MM.1S (cell line): Measurements from ENCODE around the gene SLC24A4.

Experiments used
- DNase-seq: peaks from one replicate; pipeline ENCODE4 v3.0.0-alpha.2; 2015
- H2AFZ ChIP-seq: fragments of 300-600 bp; sonication (generic); 2 replicates; pipeline ENCODE4 v1.6.0; 2016; ENCODE audit warnings: antibody characterized with exemption, low read length
- H3F3A ChIP-seq: fragments of 300-600 bp; sonication (generic); 2 replicates; pipeline ENCODE4 v1.6.1; 2016; ENCODE audit warnings: mild to moderate bottlenecking, antibody characterized with exemption, low read length, moderate library complexity, mixed read lengths; ENCODE audit not compliant: insufficient read depth
- H3K27ac ChIP-seq: fragments of 300-600 bp; sonication (generic); 2 replicates; pipeline ENCODE4 v1.5.1; 2016; ENCODE audit warnings: mild to moderate bottlenecking, low read length
- H3K27me3 ChIP-seq: fragments of 300-600 bp; sonication (generic); replicated peaks from 2 replicates; pipeline ENCODE4 v1.6.0; 2016; ENCODE audit warnings: low read length; ENCODE audit not compliant: insufficient read depth
- H3K36me3 ChIP-seq: fragments of 300-600 bp; sonication (generic); replicated peaks from 2 replicates; pipeline ENCODE4 v1.6.1; 2016; ENCODE audit warnings: mild to moderate bottlenecking, low read length, mixed read lengths; ENCODE audit not compliant: insufficient read depth
- H3K4me1 ChIP-seq: fragments of 300-600 bp; sonication (generic); 2 replicates; pipeline ENCODE4 v1.6.1; 2016; ENCODE audit warnings: low read length, mixed read lengths
- H3K4me2 ChIP-seq: fragments of 300-600 bp; sonication (generic); 2 replicates; pipeline ENCODE4 v1.6.0; 2016; ENCODE audit warnings: low read depth, low read length
- H3K4me3 ChIP-seq: fragments of 300-600 bp; sonication (generic); 2 replicates; pipeline ENCODE4 v1.5.1; 2016; ENCODE audit warnings: low read length, mixed read lengths
- H3K79me2 ChIP-seq: fragments of 300-600 bp; sonication (generic); 2 replicates; pipeline ENCODE4 v1.6.1; 2016; ENCODE audit warnings: mixed run types, low read length, mixed read lengths
- H3K9ac ChIP-seq: fragments of 300-600 bp; sonication (generic); 2 replicates; pipeline ENCODE4 v1.6.1; 2016; ENCODE audit warnings: low read length, mixed read lengths
- H3K9me2 ChIP-seq: fragments of 300-600 bp; sonication (generic); replicated peaks from 2 replicates; pipeline ENCODE4 v1.6.1; 2016; ENCODE audit warnings: mild to moderate bottlenecking, low read length, mixed read lengths; ENCODE audit not compliant: insufficient read depth
- H3K9me3 ChIP-seq: fragments of 300-600 bp; sonication (generic); replicated peaks from 2 replicates; pipeline ENCODE4 v1.6.1; 2016; ENCODE audit warnings: mild to moderate bottlenecking, low read length, mixed read lengths; ENCODE audit not compliant: insufficient read depth
- H4K20me1 ChIP-seq: fragments of 300-600 bp; sonication (generic); 2 replicates; pipeline ENCODE4 v1.6.1; 2016; ENCODE audit warnings: mild to moderate bottlenecking, low read length, moderate library complexity, mixed read lengths; ENCODE audit not compliant: insufficient read depth
- EZH2 ChIP-seq: fragments of 300-600 bp; sonication (generic); optimal IDR thresholded peaks from 2 replicates; pipeline ENCODE3; 2017; ENCODE audit warnings: low read depth, mild to moderate bottlenecking, antibody characterized with exemption, low read length, mixed read lengths
- EZH2phosphoT487 ChIP-seq: fragments of 300-600 bp; sonication (generic); IDR thresholded peaks from 2 replicates; pipeline ENCODE4 v1.6.1; 2018; ENCODE audit warnings: antibody characterized with exemption, low read length
- TF ChIP-seq, protein P1 (sequence below): fragments of 300-600 bp; sonication (generic); IDR thresholded peaks from 2 replicates; pipeline ENCODE4 v1.5.1; 2016; ENCODE audit warnings: antibody characterized with exemption, low read length, mixed read lengths

Gene SLC24A4, protein sequence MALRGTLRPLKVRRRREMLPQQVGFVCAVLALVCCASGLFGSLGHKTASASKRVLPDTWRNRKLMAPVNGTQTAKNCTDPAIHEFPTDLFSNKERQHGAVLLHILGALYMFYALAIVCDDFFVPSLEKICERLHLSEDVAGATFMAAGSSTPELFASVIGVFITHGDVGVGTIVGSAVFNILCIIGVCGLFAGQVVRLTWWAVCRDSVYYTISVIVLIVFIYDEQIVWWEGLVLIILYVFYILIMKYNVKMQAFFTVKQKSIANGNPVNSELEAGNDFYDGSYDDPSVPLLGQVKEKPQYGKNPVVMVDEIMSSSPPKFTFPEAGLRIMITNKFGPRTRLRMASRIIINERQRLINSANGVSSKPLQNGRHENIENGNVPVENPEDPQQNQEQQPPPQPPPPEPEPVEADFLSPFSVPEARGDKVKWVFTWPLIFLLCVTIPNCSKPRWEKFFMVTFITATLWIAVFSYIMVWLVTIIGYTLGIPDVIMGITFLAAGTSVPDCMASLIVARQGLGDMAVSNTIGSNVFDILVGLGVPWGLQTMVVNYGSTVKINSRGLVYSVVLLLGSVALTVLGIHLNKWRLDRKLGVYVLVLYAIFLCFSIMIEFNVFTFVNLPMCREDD

DNA sequence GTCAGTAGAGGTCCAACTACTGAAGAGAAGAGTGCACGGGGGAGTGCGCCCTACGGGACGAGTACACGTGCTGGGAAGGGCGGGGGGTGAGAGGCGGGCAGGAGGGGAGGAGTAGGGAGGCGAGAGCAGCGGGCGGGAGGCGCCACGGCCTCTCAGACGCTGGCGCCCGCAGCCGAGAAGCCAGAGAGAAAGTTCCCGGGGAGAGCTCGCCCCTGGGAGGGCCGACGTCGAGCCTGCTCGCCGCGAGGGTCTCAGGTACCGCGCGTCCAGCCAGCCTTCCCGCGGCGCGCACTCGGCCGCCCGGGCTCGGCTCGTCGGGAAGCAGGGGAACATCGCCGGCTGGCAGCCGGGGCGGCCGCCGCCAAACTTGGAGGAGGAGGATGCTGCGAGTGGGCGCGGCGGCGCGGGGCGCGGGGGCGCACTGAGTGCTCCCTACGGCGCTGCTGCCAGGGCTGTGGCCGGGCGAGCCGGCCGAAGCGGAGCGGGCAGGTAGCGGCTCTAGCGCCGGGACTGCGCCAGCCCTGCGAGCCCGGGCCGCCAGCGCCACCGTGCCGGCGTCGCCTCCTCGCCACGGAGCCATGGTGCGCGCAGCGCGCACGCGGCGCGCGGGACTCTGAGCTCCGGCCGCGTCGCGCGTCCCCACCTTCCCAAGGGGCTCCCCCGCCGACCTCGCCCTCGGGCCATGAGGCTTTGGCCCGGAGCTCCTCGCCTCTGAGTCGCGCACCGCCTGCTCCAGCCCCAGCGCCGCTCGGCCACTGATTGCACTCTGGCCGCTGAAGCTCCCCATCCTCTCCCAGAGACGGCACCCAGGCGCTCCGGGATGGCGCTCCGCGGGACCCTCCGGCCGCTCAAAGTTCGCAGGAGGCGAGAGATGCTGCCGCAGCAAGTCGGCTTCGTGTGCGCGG lies at the start of gene SLC24A4:
SLC24A4 (plus strand) TSS at position 155 of the 905 bp plus-strand sequence; CDS start at position 821, 666 bp downstream.
- Histone ChIP-seq H4K20me1 (no peaks in the 10 kb centered on the region), H3K4me3 (no peak within 1 kb of the TSS), H3K9me3 (no peaks in the 10 kb centered on the region), H3K79me2 (no peaks in the 10 kb centered on the region), H3K9ac (no peak within 1 kb of the TSS), H3K4me1 (no peaks in the 10 kb centered on the region), H3K9me2 (no peaks in the 10 kb centered on the region), H3K27ac (no peak within 1 kb of the TSS), H3K4me2 (no peak within 1 kb of the TSS), H2AFZ (no peak within 1 kb of the TSS), H3F3A (no peaks in the 10 kb centered on the region), H3K27me3 (no peaks in the 10 kb centered on the region), H3K36me3 (no peaks in the 10 kb centered on the region)
- TF ChIP-seq, protein P1, sequence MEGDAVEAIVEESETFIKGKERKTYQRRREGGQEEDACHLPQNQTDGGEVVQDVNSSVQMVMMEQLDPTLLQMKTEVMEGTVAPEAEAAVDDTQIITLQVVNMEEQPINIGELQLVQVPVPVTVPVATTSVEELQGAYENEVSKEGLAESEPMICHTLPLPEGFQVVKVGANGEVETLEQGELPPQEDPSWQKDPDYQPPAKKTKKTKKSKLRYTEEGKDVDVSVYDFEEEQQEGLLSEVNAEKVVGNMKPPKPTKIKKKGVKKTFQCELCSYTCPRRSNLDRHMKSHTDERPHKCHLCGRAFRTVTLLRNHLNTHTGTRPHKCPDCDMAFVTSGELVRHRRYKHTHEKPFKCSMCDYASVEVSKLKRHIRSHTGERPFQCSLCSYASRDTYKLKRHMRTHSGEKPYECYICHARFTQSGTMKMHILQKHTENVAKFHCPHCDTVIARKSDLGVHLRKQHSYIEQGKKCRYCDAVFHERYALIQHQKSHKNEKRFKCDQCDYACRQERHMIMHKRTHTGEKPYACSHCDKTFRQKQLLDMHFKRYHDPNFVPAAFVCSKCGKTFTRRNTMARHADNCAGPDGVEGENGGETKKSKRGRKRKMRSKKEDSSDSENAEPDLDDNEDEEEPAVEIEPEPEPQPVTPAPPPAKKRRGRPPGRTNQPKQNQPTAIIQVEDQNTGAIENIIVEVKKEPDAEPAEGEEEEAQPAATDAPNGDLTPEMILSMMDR = no peak
- no peak for TF ChIP-seq EZH2
- TF ChIP-seq EZH2phosphoT487 = no peak
- no peak for DNase-seq

DNA sequence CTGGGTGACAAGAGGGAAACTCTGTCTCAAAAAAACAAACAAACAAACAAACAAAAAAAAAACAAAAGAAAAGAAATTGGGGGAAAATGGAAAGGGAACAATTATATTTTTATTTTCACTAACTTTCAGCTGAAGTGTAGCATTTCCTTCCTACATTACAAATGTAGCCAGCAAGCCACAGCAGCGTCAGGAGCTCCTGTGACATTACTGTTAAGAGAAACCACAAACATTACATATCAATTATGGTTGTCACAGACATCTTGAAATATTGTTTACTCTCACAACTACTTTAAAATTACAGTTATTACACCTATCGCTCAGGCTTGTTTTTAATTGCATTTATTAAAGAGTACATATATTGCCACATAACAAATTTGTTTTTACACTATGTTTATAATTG lies 49.8 kb upstream of the SLC24A4 start:
- Histone ChIP-seq H3K4me3 (no peak overlapping the region), H3K79me2 (no peaks in the 10 kb centered on the region), H3K9me2 (no peaks in the 10 kb centered on the region), H3K27me3 (no peaks in the 10 kb centered on the region), H3K36me3 (no peaks in the 10 kb centered on the region), H3F3A (no peaks in the 10 kb centered on the region), H3K9ac (no peak overlapping the region), H4K20me1 (no peaks in the 10 kb centered on the region), H3K9me3 (no peaks in the 10 kb centered on the region), H3K4me2 (no peak overlapping the region), H3K27ac (no peak overlapping the region), H2AFZ (no peak overlapping the region), H3K4me1 (no peaks in the 10 kb centered on the region)
- TF ChIP-seq EZH2phosphoT487 (no peak), EZH2 (no peak)
- TF ChIP-seq, protein P1 = no peak
- no peak for DNase-seq

DNA sequence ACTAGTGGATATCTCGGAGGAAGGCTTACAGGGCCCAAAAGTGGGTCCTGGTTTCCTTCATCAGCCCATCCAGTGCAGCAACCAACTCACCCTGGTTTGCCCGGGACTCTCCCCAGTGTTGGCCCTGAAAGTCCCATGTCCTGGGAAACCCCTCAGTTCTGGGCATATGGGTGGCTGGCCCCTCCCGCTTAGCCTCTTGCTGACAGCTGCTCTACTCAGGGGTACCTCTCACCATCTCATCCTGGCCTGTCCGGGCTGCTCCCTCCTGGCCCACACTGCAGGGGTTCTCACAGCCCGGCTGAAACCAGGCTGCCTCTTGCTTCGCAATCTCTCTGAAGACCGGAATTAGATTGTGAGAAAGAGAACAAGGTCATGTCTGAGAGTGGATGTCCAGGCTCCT lies 48.9 kb upstream of the SLC24A4 start:
- H4K20me1 ChIP-seq = no peaks in the 10 kb centered on the region
- H3K4me2 ChIP-seq = no peak overlapping the region
- no peak overlapping the region for H3K27ac ChIP-seq
- H3K9me3 ChIP-seq = no peaks in the 10 kb centered on the region
- no peaks in the 10 kb centered on the region for H3K9me2 ChIP-seq
- H2AFZ ChIP-seq = no peak overlapping the region
- no peaks in the 10 kb centered on the region for H3K79me2 ChIP-seq
- H3K27me3 ChIP-seq = no peaks in the 10 kb centered on the region
- no peak overlapping the region for H3K9ac ChIP-seq
- no peaks in the 10 kb centered on the region for H3K4me1 ChIP-seq
- no peak for DNase-seq
- TF ChIP-seq EZH2phosphoT487 (no peak), EZH2 (no peak)
- TF ChIP-seq, protein P1 = no peak
- no peaks in the 10 kb centered on the region for H3F3A ChIP-seq
- no peak overlapping the region for H3K4me3 ChIP-seq
- no peaks in the 10 kb centered on the region for H3K36me3 ChIP-seq
